Epithelial cell of proximal tubule (primary cell): Measurements from ENCODE around the gene SDK2. TPM values are rescaled to one million over a fixed set of nuclear protein-coding genes. Genes with fewer than 3 reads are reported as not detected.

ENCODE experiments used
- DNase-seq: peaks from one replicate; pipeline ENCODE4 v3.0.0-alpha.2; 2011; ENCODE audit warnings: low read depth
- H3K4me3 ChIP-seq: 2 replicates; pipeline ENCODE4 v1.5.1; 2011; ENCODE audit warnings: low read depth, mild to moderate bottlenecking, low read length
- total RNA-seq: library from RNA; depleted of rRNA; stranded (reverse); fragments of >200 nt; gene quantifications from 2 replicates; pipeline ENCODE4 v1.2.3, GENCODE V29; 2015
- TF ChIP-seq, protein P1 (sequence below): conservative IDR thresholded peaks from 2 replicates; pipeline ENCODE4 v1.5.1; 2012; ENCODE audit warnings: low read depth, mild to moderate bottlenecking, low read length

The SDK2 gene
- total RNA-seq, 1 donor from 2014 or later, result 0.12 TPM

DNA sequence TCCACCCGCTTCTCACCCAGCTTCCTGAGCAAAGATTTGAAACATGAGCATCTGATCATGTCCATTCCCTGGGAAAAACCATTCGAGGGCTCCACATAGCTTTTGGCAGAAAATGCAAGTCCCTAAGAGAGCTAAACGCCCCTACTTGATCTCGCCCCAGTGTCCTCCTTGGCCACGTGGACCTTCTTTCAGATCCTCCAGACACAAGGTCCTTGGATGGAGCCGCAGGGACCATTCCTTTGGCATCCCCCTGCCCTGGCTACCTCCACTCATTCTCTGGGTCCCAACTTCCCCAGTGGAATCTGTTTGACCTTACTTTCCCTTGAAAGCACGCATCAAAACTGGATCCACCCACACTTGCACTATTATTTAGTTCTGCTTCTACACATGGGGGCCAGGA lies 146.5 kb downstream of the SDK2 start:
- DNase-seq, result no peak
- TF ChIP-seq, protein P1, sequence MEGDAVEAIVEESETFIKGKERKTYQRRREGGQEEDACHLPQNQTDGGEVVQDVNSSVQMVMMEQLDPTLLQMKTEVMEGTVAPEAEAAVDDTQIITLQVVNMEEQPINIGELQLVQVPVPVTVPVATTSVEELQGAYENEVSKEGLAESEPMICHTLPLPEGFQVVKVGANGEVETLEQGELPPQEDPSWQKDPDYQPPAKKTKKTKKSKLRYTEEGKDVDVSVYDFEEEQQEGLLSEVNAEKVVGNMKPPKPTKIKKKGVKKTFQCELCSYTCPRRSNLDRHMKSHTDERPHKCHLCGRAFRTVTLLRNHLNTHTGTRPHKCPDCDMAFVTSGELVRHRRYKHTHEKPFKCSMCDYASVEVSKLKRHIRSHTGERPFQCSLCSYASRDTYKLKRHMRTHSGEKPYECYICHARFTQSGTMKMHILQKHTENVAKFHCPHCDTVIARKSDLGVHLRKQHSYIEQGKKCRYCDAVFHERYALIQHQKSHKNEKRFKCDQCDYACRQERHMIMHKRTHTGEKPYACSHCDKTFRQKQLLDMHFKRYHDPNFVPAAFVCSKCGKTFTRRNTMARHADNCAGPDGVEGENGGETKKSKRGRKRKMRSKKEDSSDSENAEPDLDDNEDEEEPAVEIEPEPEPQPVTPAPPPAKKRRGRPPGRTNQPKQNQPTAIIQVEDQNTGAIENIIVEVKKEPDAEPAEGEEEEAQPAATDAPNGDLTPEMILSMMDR, result no peak
- H3K4me3 ChIP-seq, result no peak overlapping the region

DNA sequence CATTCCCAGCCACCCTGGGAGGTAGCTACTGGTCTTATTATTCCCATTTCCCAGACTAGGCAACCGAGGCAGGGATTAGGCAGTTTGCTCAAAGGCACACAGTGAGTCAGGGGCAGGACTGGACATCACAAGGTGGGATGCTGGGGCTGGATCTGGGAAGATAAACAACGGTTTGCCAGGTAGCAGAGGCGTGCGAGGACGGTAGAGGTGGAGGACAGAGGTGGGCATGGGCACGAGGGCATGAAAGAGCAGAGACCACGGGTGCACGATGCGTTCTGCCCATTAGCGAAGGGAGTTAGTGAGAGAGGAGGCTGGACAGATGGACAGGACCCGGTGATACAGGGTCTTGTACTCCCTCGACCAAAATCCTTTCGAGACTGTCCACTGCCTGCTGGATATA lies 148.0 kb downstream of the SDK2 start:
- no peak for DNase-seq
- H3K4me3 ChIP-seq, result no peak overlapping the region
- TF ChIP-seq, protein P1, result no peak

- no peak for DNase-seq
- no peak overlapping the region for H3K4me3 ChIP-seq
- TF ChIP-seq, protein P1, result no peak
These were observed 148.6 kb downstream of the SDK2 start for GRCh38 chr17:73495641-73496040.

GRCh38 chr17:73494950-73495349 lies 149.3 kb downstream of the SDK2 start:
- DNase-seq, result no peak
- H3K4me3 ChIP-seq, result no peak overlapping the region
- TF ChIP-seq, protein P1, result no peak

DNA sequence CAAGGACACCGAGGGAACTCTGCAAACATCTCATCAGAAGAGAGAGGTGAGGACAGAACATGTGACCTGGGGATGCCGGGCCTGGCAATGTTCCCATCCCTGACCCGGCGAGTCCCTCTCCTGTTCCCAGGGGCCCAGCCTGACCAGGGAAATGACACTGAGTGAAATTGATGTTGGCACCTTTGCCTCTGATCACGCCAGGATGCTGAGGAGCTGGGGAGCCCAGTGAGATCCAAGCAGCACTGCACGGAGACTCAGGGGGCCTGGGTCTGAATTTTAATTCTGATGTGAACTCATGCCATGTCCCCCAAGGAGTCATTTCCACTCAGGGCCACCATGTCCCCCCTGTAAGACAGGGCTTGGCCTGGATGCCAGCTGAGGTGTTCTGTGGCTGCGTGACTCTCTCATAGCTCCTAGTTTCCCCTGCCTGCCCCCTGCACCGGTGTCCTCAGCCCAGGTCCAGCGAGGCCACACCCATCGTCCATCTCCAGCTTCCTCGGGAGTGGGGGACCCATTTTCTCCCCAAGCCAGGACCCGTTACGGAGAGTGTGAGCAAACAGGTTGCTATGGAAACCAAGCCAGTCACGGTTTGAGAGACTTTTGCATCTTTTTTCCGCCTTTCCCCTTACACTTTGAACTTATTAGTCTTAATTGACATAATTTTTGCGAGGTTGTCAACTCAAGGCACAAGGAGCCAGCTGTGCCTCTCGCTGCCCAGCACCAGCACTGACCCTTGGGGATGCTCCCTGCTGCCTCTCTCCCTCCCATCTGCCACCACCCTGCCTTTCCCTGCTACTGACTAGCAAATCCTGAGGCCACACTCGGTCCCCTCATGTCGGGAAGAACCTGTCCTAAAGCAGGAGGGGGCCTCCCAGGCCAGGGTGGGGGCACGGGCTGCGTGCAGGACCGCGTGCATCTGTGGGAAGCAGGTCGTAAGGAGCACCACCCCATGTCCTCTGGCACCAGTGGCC lies 150.0 kb downstream of the SDK2 start:
- DNase-seq, result no peak
- no peak overlapping the region for H3K4me3 ChIP-seq
- TF ChIP-seq, protein P1, result no peak

DNA sequence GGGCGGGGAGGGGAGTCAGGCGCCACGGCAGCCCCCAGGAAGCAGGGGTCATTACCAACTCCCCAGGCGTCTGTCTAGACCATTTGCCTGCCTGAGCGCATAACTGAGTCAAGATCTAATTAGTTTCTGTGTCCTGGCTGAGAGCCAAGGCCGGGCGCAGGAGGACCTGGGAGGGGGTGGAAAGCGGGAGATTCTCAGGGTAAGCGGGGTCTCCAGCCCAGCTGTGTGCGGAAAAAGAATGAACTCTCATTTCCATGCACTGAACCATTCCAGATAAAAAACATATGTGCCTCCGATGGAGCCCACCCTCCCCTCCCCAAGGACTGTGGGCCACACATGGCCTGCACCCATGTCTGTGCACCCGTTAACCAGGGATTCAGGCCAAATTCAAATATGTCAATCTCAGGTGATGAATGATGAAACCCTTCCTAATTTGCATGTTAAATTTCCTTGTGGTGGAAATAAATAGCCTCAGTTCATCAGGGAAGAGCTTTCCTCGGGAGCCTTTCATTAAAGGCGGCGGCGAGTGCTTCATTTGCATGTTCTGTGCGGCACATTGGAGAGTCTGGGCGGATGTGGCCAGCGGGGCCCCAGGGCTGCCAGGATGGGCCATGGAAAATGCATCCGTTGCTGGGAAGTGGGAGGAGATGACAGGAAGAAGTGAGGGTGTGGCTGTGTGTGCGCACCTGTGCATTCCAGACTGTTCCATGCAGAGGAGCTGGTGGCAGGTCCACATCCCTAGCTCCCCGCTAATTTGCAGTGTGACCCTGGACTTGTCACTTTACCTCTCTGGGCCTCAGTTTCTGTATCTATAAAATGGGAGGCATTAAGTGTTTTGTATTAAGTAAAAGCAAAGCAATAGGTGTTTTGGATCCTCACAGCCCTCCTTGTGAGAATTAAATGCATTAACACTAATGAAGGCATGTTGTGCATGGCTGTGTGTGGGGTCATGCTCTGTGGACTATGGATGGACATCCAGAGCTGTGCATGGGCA lies 151.1 kb downstream of the SDK2 start:
- DNase-seq, result no peak
- TF ChIP-seq, protein P1, result no peak
- H3K4me3 ChIP-seq, result no peak overlapping the region
